ENCODE measurements around the gene DCTN2. TPM values are rescaled to one million over a fixed set of nuclear protein-coding genes. Genes with fewer than 3 reads are reported as not detected.

Gene DCTN2
- total and polyA plus RNA-seq, 2 donors (not counting 3 experiments of a cell fraction or from before 2014, with no cell fraction given) = 146 to 161 TPM

GRCh38 chr12:57577981-57578758, 31.2 kb upstream of the DCTN2 start:
- intact Hi-C loops (cut with micrococcal nuclease) = no loop called here
- H3K4me1 ChIP-seq (ENCODE audit: control insufficient read depth, extremely low read depth, insufficient read depth, low read length) = no peaks in the 10 kb centered on the region
- H3K27me3 ChIP-seq (ENCODE audit: control insufficient read depth in 2 of 2, insufficient read depth in 2 of 2, low read length in 2 of 2) = peaks cover 6% of the 10 kb centered on the region in 2 experiments
- dilution Hi-C loops (cut with MboI; ENCODE audit: extremely low pct_ligation_motif_present, low sequenced_read_pairs) = no loop called here
- H3K9me1 ChIP-seq (replicated peaks; ENCODE audit: control insufficient read depth, extremely low read depth, insufficient read depth, low read length) = no peaks in the 10 kb centered on the region
- no peak overlapping the region for H3K4me3 ChIP-seq (replicated peaks in 1 of 3; ENCODE audit: insufficient read depth in 1 of 3, low read depth in 1 of 3, low read length in 3 of 3)
- no peak overlapping the region for H3K27ac ChIP-seq (ENCODE audit: insufficient read depth, low read depth, low read length)
- no peak overlapping the region for H3K4me2 ChIP-seq (ENCODE audit: insufficient read depth, low read length)
- no peak overlapping the region for H2AFZ ChIP-seq (ENCODE audit: low read depth, low read length)
- no peaks in the 10 kb centered on the region for H4K20me1 ChIP-seq (replicated peaks; ENCODE audit: control insufficient read depth, extremely low read depth, insufficient read depth, low read length)
- H3K79me2 ChIP-seq (ENCODE audit: control insufficient read depth, insufficient read depth, low read length) = no peaks in the 10 kb centered on the region
- no TSS peak for BruUV-seq (replicated peaks)
- TF ChIP-seq GATA2 (IDR thresholded peaks at IDR 0.05; ENCODE audit: insufficient read depth, insufficient read length, low read depth, low read length) = no peak
- TF ChIP-seq POLR2A (IDR thresholded peaks at IDR 0.05; ENCODE audit: low read depth, low read length) = no peak
- no peak for TF ChIP-seq FOS (IDR thresholded peaks at IDR 0.05; ENCODE audit: borderline replicate concordance, insufficient read depth, low read length)
- no peak for TF ChIP-seq JUN (IDR thresholded peaks at IDR 0.05; ENCODE audit: borderline replicate concordance, insufficient read depth, insufficient read length, low read depth)
- TF ChIP-seq EZH2 (IDR thresholded peaks at IDR 0.05; ENCODE audit: borderline replicate concordance, low read depth, low read length, severe bottlenecking) = no peak
- TF ChIP-seq CTCF (IDR thresholded peaks at IDR 0.05; ENCODE audit: extremely low read depth in 1 of 2, insufficient read depth in 1 of 2, low read depth in 1 of 2, low read length in 2 of 2) = no peak
- TF ChIP-seq MYC (IDR thresholded peaks at IDR 0.05; ENCODE audit: low read depth, low read length) = no peak
- TF ChIP-seq MAX (IDR thresholded peaks at IDR 0.05; ENCODE audit: insufficient read depth, insufficient read length) = no peak
- TF ChIP-seq POLR2AphosphoS5 (IDR thresholded peaks at IDR 0.05; ENCODE audit: insufficient read depth, low read depth, low read length) = no peak
- no peaks in the 10 kb centered on the region for H3K9me3 ChIP-seq (replicated peaks; ENCODE audit: control insufficient read depth, insufficient read depth, low read length)
- H3K9ac ChIP-seq (replicated peaks; ENCODE audit: extremely low read depth, insufficient read depth, low read length) = no peak overlapping the region
- FAIRE-seq (no peak), DNase-seq (ENCODE audit: low read depth, low spot score) (no peak)
- H3K36me3 ChIP-seq (ENCODE audit: control insufficient read depth in 2 of 2, extremely low read depth in 1 of 2, insufficient read depth in 2 of 2, low read length in 2 of 2) = no peaks in the 10 kb centered on the region
- CTCF ChIA-PET = no interaction called here
- POLR2A ChIA-PET = no interaction called here

Measured in endothelial cell of umbilical vein (primary cell).